Tongue (tissue), 2 donors: ENCODE results near the gene C17orf114. TPM values are rescaled to one million over a fixed set of nuclear protein-coding genes. Genes with fewer than 3 reads are reported as not detected.

Experiments
- DNase-seq: peaks from one replicate; pipeline ENCODE4 v3.0.0-alpha.2; 2015
- total RNA-seq: library from RNA; depleted of rRNA; stranded (reverse); fragments of >200 nt; gene quantifications from one replicate; pipeline ENCODE4 v1.2.3, GENCODE V29; 2014

Gene C17orf114

GRCh38 chr17:4786106-4786511, 16.0 kb downstream of the C17orf114 start, which contains the start of gene VMO1:
Gene VMO1 (minus strand): TSS chr17:4786364. CDS start chr17:4786352, 12 bp downstream.
- no peak for DNase-seq

GRCh38 chr17:4785311-4786105, 16.6 kb downstream of the C17orf114 start:
- no peak for DNase-seq

- no peak for DNase-seq
Observed at GRCh38 chr17:4782652-4783051, 19.5 kb downstream of the C17orf114 start.

GRCh38 chr17:4780325-4780955, 21.7 kb downstream of the C17orf114 start:
- DNase-seq: no peak

GRCh38 chr17:4777969-4778760, 24.0 kb downstream of the C17orf114 start:
- DNase-seq: no peak

GRCh38 chr17:4772235-4772613, 29.9 kb downstream of the C17orf114 start:
- no peak for DNase-seq

GRCh38 chr17:4771519-4772234, 30.5 kb downstream of the C17orf114 start, which contains the start of gene TM4SF5:
Gene TM4SF5 (plus strand): TSS chr17:4771886. CDS start chr17:4771923, 37 bp downstream.
- DNase-seq: no peak

- no peak for DNase-seq
Observed at GRCh38 chr17:4769628-4770027, 32.5 kb downstream of the C17orf114 start.

GRCh38 chr17:4768298-4768697, 33.8 kb downstream of the C17orf114 start:
- DNase-seq: no peak

- DNase-seq: no peak
Observed at GRCh38 chr17:4766723-4767122, 35.4 kb downstream of the C17orf114 start.

- DNase-seq: no peak
Observed at GRCh38 chr17:4766201-4766600, 35.9 kb downstream of the C17orf114 start.

GRCh38 chr17:4764595-4764994, 37.5 kb downstream of the C17orf114 start:
- no peak for DNase-seq

GRCh38 chr17:4759776-4760236, 42.3 kb downstream of the C17orf114 start:
- no peak for DNase-seq

GRCh38 chr17:4753392-4753791, 48.7 kb downstream of the C17orf114 start:
- no peak for DNase-seq

- DNase-seq: no peak
Observed at GRCh38 chr17:4751932-4752331, 50.2 kb downstream of the C17orf114 start.

Other genes with a start within 250 kb of the C17orf114 start
- 25.7 TPM for gene MYBBP1A, start 246.9 kb downstream of the C17orf114 start, total RNA-seq
- gene GGT6, start 241.8 kb downstream of the C17orf114 start, total RNA-seq: 10.5 TPM
- gene SMTNL2, start 217.8 kb downstream of the C17orf114 start, total RNA-seq: 174 TPM
- 0.31 TPM for gene ALOX15, start 160.7 kb downstream of the C17orf114 start, total RNA-seq
- 43.6 TPM for gene PELP1, start 98.2 kb downstream of the C17orf114 start, total RNA-seq
- gene ARRB2, start 91.7 kb downstream of the C17orf114 start, total RNA-seq: 14.6 TPM
- 14.9 TPM for gene MED11, start 70.9 kb downstream of the C17orf114 start, total RNA-seq
- gene ZMYND15, start 62.5 kb downstream of the C17orf114 start, total RNA-seq: not detected
- gene CXCL16, start 62.4 kb downstream of the C17orf114 start, total RNA-seq: 4.8 TPM
- gene TM4SF5, start 30.4 kb downstream of the C17orf114 start, total RNA-seq: not detected
- 13.1 TPM for gene VMO1, start 16.0 kb downstream of the C17orf114 start, total RNA-seq
- not detected for gene GLTPD2, start 13.4 kb downstream of the C17orf114 start, total RNA-seq
- gene PSMB6, start 6.2 kb downstream of the C17orf114 start, total RNA-seq: 79.1 TPM
- gene PLD2, start 4.8 kb upstream of the C17orf114 start, total RNA-seq: 16.1 TPM
- gene MINK1, start 31.0 kb upstream of the C17orf114 start, total RNA-seq: 51.4 TPM
- gene C17orf107, start 97.2 kb upstream of the C17orf114 start, total RNA-seq: 5.1 TPM
- 3.8 TPM for gene CHRNE, start 100.8 kb upstream of the C17orf114 start, total RNA-seq
- gene GP1BA, start 129.9 kb upstream of the C17orf114 start, total RNA-seq: not detected
- 94.6 TPM for gene SLC25A11, start 137.7 kb upstream of the C17orf114 start, total RNA-seq
- gene RNF167, start 137.9 kb upstream of the C17orf114 start, total RNA-seq: 20.3 TPM
- 168 TPM for gene PFN1, start 146.2 kb upstream of the C17orf114 start, total RNA-seq
- 4,089 TPM for gene ENO3, start 148.8 kb upstream of the C17orf114 start, total RNA-seq
- 68.2 TPM for gene SPAG7, start 165.5 kb upstream of the C17orf114 start, total RNA-seq
- 8.0 TPM for gene CAMTA2, start 185.3 kb upstream of the C17orf114 start, total RNA-seq
- 0.62 TPM for gene INCA1, start 195.2 kb upstream of the C17orf114 start, total RNA-seq
- 97.3 TPM for gene KIF1C, start 195.6 kb upstream of the C17orf114 start, total RNA-seq
- gene SLC52A1, start 233.1 kb upstream of the C17orf114 start, total RNA-seq: not detected